AG04449 (cell line): ENCODE results near the gene KCNQ1.

ENCODE experiments used
- CTCF ChIA-PET: fragments of 350-600 bp; formaldehyde crosslinking; extraction: SDS; loops from one replicate; lab custom pipeline; 2021; ENCODE audit warnings: antibody characterized with exemption; lab: Yijun Ruan, JAX
- POLR2A ChIA-PET: fragments of 400-600, 350-600 bp; formaldehyde crosslinking; extraction: SDS; loops from one replicate; lab custom pipeline; 2020; ENCODE audit warnings: antibody characterized with exemption, inconsistent platforms; lab: Yijun Ruan, JAX
- DNase-seq: peaks from one replicate; pipeline ENCODE4 v3.0.0-alpha.2; 2010; ENCODE audit warnings: low read depth, low spot score
- H3K4me3 ChIP-seq: 2 replicates; pipeline ENCODE4 v1.5.1; 2011; ENCODE audit warnings: low read depth, mild to moderate bottlenecking, control low read depth, low read length
- TF ChIP-seq, protein P1 (sequence below): IDR thresholded peaks from one replicate; pipeline ENCODE4 v1.5.1; 2011; ENCODE audit warnings: mild to moderate bottlenecking, moderate library complexity, low read length, control low read depth, inconsistent platforms; ENCODE audit not compliant: insufficient read depth; ENCODE audit errors: missing control alignments

The KCNQ1 gene

DNA sequence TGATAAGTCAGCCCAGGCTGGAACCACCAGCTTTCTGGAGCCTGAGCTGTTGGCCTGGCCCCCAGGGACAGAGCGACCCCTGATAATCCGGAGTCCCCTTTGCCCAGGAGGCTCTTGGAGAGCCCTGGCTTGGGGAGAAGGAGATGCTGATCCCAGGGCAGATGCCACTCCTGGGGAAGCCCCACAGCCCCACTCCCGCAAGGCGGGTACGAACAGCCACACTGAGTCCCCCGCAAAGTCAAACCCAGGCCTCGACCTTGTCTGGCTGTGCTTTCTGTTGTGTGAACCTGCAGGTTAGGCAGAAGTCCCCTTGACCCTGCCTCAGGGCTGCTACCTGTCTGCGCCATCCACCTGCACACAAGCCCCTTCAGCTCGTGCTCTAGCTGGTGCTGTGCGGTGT, 147.0 kb downstream of the KCNQ1 start:
- TF ChIP-seq, protein P1, sequence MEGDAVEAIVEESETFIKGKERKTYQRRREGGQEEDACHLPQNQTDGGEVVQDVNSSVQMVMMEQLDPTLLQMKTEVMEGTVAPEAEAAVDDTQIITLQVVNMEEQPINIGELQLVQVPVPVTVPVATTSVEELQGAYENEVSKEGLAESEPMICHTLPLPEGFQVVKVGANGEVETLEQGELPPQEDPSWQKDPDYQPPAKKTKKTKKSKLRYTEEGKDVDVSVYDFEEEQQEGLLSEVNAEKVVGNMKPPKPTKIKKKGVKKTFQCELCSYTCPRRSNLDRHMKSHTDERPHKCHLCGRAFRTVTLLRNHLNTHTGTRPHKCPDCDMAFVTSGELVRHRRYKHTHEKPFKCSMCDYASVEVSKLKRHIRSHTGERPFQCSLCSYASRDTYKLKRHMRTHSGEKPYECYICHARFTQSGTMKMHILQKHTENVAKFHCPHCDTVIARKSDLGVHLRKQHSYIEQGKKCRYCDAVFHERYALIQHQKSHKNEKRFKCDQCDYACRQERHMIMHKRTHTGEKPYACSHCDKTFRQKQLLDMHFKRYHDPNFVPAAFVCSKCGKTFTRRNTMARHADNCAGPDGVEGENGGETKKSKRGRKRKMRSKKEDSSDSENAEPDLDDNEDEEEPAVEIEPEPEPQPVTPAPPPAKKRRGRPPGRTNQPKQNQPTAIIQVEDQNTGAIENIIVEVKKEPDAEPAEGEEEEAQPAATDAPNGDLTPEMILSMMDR: no peak
- POLR2A ChIA-PET: no interaction called here
- CTCF ChIA-PET: no interaction called here
- no peak overlapping the region for H3K4me3 ChIP-seq
- no peak for DNase-seq

DNA sequence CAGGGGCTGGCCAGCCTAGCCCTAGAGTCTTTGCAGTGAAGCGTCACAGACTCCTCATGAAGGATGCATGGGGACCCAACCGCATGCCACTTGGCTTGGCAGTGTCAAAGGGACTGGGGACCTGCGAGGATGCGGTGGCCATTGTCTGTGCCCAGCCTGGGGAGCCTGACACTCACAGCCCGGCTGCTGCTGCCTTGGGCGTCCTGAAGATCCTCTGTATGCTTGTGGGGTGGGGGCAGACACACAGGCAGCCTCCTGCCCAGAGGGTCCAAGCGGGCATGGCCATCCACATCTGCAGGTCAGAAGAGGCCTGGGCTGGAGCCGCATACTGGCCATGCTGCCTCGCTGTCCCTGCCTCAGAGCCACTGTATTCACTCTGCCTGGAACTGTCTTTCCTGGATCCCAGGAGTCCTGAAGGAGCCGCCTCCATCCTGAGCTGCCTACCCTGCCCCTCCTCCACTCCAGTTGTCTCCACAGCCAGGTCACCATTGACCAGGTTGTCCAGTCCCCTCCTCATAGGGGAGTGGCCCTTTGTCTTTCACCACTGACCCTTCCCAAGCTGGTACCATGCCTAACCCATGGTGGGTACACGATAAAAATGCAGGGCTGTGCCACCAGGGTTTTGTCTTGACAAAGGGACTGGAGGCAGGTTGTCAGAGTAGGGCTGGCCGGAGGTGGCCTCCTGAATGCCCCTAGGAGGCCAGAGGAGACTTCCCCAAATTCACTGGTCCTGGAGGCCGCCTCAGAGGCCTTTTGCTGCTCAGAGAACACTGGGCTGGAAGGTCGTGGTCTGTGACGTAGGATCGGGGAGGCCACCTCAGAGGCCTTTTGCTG, 148.0 kb downstream of the KCNQ1 start:
- POLR2A ChIA-PET: no interaction called here
- no peak overlapping the region for H3K4me3 ChIP-seq
- TF ChIP-seq, protein P1: no peak
- CTCF ChIA-PET: no interaction called here
- no peak for DNase-seq

DNA sequence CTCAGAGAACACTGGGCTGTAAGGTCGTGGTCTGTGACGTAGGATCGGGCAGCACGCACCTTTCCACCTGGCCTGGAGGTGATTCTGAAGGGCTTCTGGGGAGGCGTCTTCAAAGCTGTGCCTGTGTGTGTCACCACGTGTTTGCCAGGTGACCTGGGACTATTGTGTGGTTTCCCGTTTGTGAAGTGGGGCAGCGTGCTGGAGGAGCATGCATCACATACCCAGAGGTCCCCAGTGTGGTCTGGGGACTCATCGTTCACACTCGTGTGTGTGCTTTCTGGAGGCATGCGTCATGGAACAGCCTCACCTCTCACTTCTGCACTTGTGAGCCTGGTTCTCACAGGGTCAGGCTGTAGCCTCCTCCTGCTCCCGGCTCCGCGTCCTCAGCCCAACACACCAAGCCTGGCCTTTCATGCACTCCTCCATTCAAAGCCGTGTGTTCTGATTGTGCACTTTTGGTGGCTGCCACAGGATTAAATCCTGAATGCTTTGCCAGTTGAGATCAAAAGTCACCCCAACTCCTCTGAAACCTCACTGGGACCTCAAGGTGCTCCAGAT, 148.7 kb downstream of the KCNQ1 start:
- ChIA-PET POLR2A (no interaction called here), CTCF (no interaction called here)
- H3K4me3 ChIP-seq: no peak overlapping the region
- no peak for DNase-seq
- TF ChIP-seq, protein P1: no peak

GRCh38 chr11:2594267-2594666, 149.5 kb downstream of the KCNQ1 start:
- TF ChIP-seq, protein P1: no peak
- POLR2A ChIA-PET: no interaction called here
- CTCF ChIA-PET: no interaction called here
- no peak for DNase-seq
- H3K4me3 ChIP-seq: no peak overlapping the region

- DNase-seq: no peak
- TF ChIP-seq, protein P1: no peak
- ChIA-PET POLR2A (no interaction called here), CTCF (no interaction called here)
- H3K4me3 ChIP-seq: no peak overlapping the region
Measured at GRCh38 chr11:2595204-2595603, 150.4 kb downstream of the KCNQ1 start.

- TF ChIP-seq, protein P1: no peak
- no peak for DNase-seq
- H3K4me3 ChIP-seq: no peak overlapping the region
- ChIA-PET POLR2A (no interaction called here), CTCF (no interaction called here)
Measured at GRCh38 chr11:2599561-2600189, 154.9 kb downstream of the KCNQ1 start.
